GM23338 (cell line): ENCODE data around the gene MYBL2. TPM values are rescaled to one million over a fixed set of nuclear protein-coding genes. Genes with fewer than 3 reads are reported as not detected.

ENCODE experiments used
- ATAC-seq: fragments of 200-7000 bp; cut with Tn5 transposase; 3 replicates; pipeline ENCODE4 v1.9.1; 2020
- DNase-seq: peaks from one replicate; pipeline ENCODE4 v3.0.0-alpha.2; 2015; ENCODE audit warnings: low spot score
- H2AFZ ChIP-seq: fragments of 200-600 bp; sonication (generic); 2 replicates; pipeline ENCODE4 v1.8.0; 2016; ENCODE audit warnings: antibody characterized with exemption, mild to moderate bottlenecking, moderate library complexity
- H3F3A ChIP-seq: fragments of 200-600 bp; sonication (generic); replicated peaks from 2 replicates; pipeline ENCODE4 v1.8.0; 2017; ENCODE audit warnings: antibody characterized with exemption, mixed run types, low read depth
- H3K27ac ChIP-seq: fragments of 200-600 bp; sonication (generic); 2 replicates; pipeline ENCODE4 v1.6.1; 2016; ENCODE audit warnings: low read depth
- H3K27me3 ChIP-seq: fragments of 200-600 bp; sonication (generic); 2 replicates; pipeline ENCODE4 v1.8.0; 2016; ENCODE audit warnings: mild to moderate bottlenecking, mixed run types, moderate library complexity; ENCODE audit not compliant: insufficient read depth
- H3K36me3 ChIP-seq: fragments of 200-600 bp; sonication (generic); 2 replicates; pipeline ENCODE4 v1.8.0; 2016; ENCODE audit warnings: mild to moderate bottlenecking; ENCODE audit not compliant: insufficient read depth
- H3K4me1 ChIP-seq: fragments of 200-600 bp; sonication (generic); 2 replicates; pipeline ENCODE4 v1.8.0; 2016; ENCODE audit warnings: mild to moderate bottlenecking, moderate library complexity; ENCODE audit not compliant: insufficient read depth
- H3K4me2 ChIP-seq: fragments of 200-600 bp; sonication (generic); 2 replicates; pipeline ENCODE4 v1.7.1; 2017; ENCODE audit warnings: mixed run types
- H3K4me3 ChIP-seq: fragments of 200-600 bp; sonication (generic); 2 replicates; pipeline ENCODE4 v1.6.1; 2016; ENCODE audit warnings: mixed run types
- H3K79me2 ChIP-seq: fragments of 200-600 bp; sonication (generic); replicated peaks from 2 replicates; pipeline ENCODE4 v1.8.0; 2017; ENCODE audit warnings: mild to moderate bottlenecking; ENCODE audit not compliant: insufficient read depth
- H3K9me2 ChIP-seq: fragments of 200-600 bp; sonication (generic); 2 replicates; pipeline ENCODE4 v1.8.0; 2017; ENCODE audit not compliant: insufficient read depth
- H4K20me1 ChIP-seq: fragments of 200-600 bp; sonication (generic); replicated peaks from 2 replicates; pipeline ENCODE4 v1.8.0; 2017; ENCODE audit warnings: mild to moderate bottlenecking; ENCODE audit not compliant: insufficient read depth
- H3K27ac Mint-ChIP-seq: 2 replicates; pipeline ENCODE4 v1.8.0; 2020; ENCODE audit warnings: inconsistent platforms, mild to moderate bottlenecking, moderate library complexity, mixed read lengths
- H3K27me3 Mint-ChIP-seq: 3 replicates; pipeline ENCODE4 v1.8.0; 2022; ENCODE audit warnings: low read depth, mild to moderate bottlenecking, moderate library complexity, mixed read lengths, inconsistent platforms; ENCODE audit not compliant: insufficient read depth, poor library complexity
- H3K36me3 Mint-ChIP-seq: 3 replicates; pipeline ENCODE4 v1.8.0; 2021; ENCODE audit warnings: low read depth, mild to moderate bottlenecking, inconsistent platforms, moderate library complexity, mixed read lengths
- H3K4me1 Mint-ChIP-seq: 3 replicates; pipeline ENCODE4 v1.8.0; 2020; ENCODE audit warnings: mild to moderate bottlenecking, inconsistent platforms, mixed read lengths
- H3K4me3 Mint-ChIP-seq: 3 replicates; pipeline ENCODE4 v1.8.0; 2021; ENCODE audit warnings: moderate library complexity, mild to moderate bottlenecking, inconsistent platforms, mixed read lengths
- H3K9me3 Mint-ChIP-seq: 3 replicates; pipeline ENCODE4 v1.8.0; 2020; ENCODE audit warnings: moderate library complexity, mild to moderate bottlenecking, inconsistent platforms, mixed read lengths
- CREB1 ChIP-seq: fragments of 250-450 bp; sonication (Bioruptor Pico); IDR thresholded peaks from 2 replicates; pipeline ENCODE4 v1.5.0; 2020; ENCODE audit warnings: low read depth, mild to moderate bottlenecking, moderate library complexity
- CTCF ChIP-seq, 2 experiments: fragments of 200-600 bp in 1 of 2; sonication (generic) in 1 of 2; conservative IDR thresholded peaks; 2 replicates each; pipeline versions ENCODE4 v1.5.1 to v1.6.1; 2016 to 2017; ENCODE audit warnings: antibody characterized with exemption in 2 of 2, low read depth in 2 of 2, mild to moderate bottlenecking in 2 of 2, moderate library complexity in 1 of 2
- ETS1 ChIP-seq: IDR thresholded peaks from 2 replicates; pipeline ENCODE4 v1.6.1; 2016; ENCODE audit warnings: antibody characterized with exemption
- EZH2 ChIP-seq: fragments of 200-600 bp; sonication (generic); IDR thresholded peaks from one replicate; pipeline ENCODE4 v1.8.0; 2017; ENCODE audit warnings: antibody characterized with exemption, mild to moderate bottlenecking, low read depth; ENCODE audit not compliant: unreplicated experiment
- EZH2phosphoT487 ChIP-seq: fragments of 200-600 bp; sonication (generic); IDR thresholded peaks from one replicate; pipeline ENCODE4 v1.8.1; 2018; ENCODE audit warnings: antibody characterized with exemption; ENCODE audit not compliant: unreplicated experiment
- JUNB ChIP-seq: IDR thresholded peaks from one replicate; pipeline ENCODE4 v1.6.1; 2016; ENCODE audit warnings: antibody characterized with exemption; ENCODE audit not compliant: unreplicated experiment
- NANOG ChIP-seq: IDR thresholded peaks from 2 replicates; pipeline ENCODE4 v1.6.1; 2016; ENCODE audit warnings: antibody characterized with exemption, borderline replicate concordance
- POLR2AphosphoS5 ChIP-seq: IDR thresholded peaks from 2 replicates; pipeline ENCODE4 v1.6.1; 2016; ENCODE audit warnings: antibody characterized with exemption, low read depth
- REST ChIP-seq: IDR thresholded peaks from one replicate; pipeline ENCODE4 v1.6.1; 2018; ENCODE audit warnings: antibody characterized with exemption; ENCODE audit not compliant: unreplicated experiment
- STAT1 ChIP-seq: IDR thresholded peaks from one replicate; pipeline ENCODE4 v1.6.1; 2016; ENCODE audit warnings: antibody characterized with exemption; ENCODE audit not compliant: unreplicated experiment
- ZNF114 ChIP-seq: fragments of 250-450 bp; sonication (Bioruptor Pico); IDR thresholded peaks from 2 replicates; pipeline ENCODE4 v1.5.0; 2020; ENCODE audit warnings: mild to moderate bottlenecking, moderate library complexity
- ZNF331 ChIP-seq: fragments of 250-450 bp; sonication (Bioruptor Pico); IDR thresholded peaks from 2 replicates; pipeline ENCODE4 v1.5.0; 2020; ENCODE audit warnings: low read depth, mild to moderate bottlenecking, moderate library complexity
- ZNF462 ChIP-seq: fragments of 250-450 bp; sonication (Bioruptor Pico); IDR thresholded peaks from 2 replicates; pipeline ENCODE4 v1.5.0; 2020; ENCODE audit warnings: mild to moderate bottlenecking, moderate library complexity
- polyA plus RNA-seq: library from polyadenylated mRNA; unstranded; fragments of >200 nt; fragmentation: Nextera tagmentation; extraction: Ambion mirVana; gene quantifications from 2 replicates; pipeline ENCODE4 v1.2.1, GENCODE V29; 2016
- total RNA-seq: library from RNA; depleted of rRNA; stranded (reverse); fragments of >200 nt; shearing (Covaris generic); gene quantifications from 2 replicates; pipeline ENCODE4 v1.2.3, GENCODE V29; 2014

Gene MYBL2
- total and polyA plus RNA-seq, 2 experiments from 2014 or later, result 72.3 to 131 TPM

GRCh38 chr20:43731469-43731868, 64.6 kb downstream of the MYBL2 start:
- H4K20me1 ChIP-seq, result no peaks in the 10 kb centered on the region
- Mint-ChIP-seq H3K27ac (no peak overlapping the region), H3K27me3 (peaks cover 11% of the 10 kb centered on the region), H3K9me3 (no peaks in the 10 kb centered on the region), H3K36me3 (no peaks in the 10 kb centered on the region), H3K4me1 (0 out of 3 replicates have a peak, but pooled peaks cover 4% of the 10 kb centered on the region), H3K4me3 (no peak overlapping the region; the same call in 2 of the 3 replicates)
- H3K4me3 ChIP-seq, result no peak overlapping the region
- H3K4me1 ChIP-seq, result no peaks in the 10 kb centered on the region
- DNase-seq (no peak), ATAC-seq (no peak)
- TF ChIP-seq CTCF (conservative IDR thresholded peaks at IDR 0.05; ENCODE audit: low read depth in 2 of 2) (no peak), ETS1 (no peak), CREB1 (CRISPR knock-in tag) (no peak), POLR2AphosphoS5 (no peak), ZNF462 (no peak), STAT1 (no peak), ZNF114 (no peak), ZNF331 (CRISPR knock-in tag) (no peak), REST (no peak), EZH2phosphoT487 (no peak), NANOG (no peak), JUNB (no peak), EZH2 (no peak)
- no peaks in the 10 kb centered on the region for H3K36me3 ChIP-seq
- H3K27ac ChIP-seq, result no peak overlapping the region
- H2AFZ ChIP-seq, result no peak overlapping the region
- H3K9me2 ChIP-seq, result no peaks in the 10 kb centered on the region
- H3K79me2 ChIP-seq, result no peaks in the 10 kb centered on the region
- no peaks in the 10 kb centered on the region for H3K27me3 ChIP-seq
- H3F3A ChIP-seq, result no peaks in the 10 kb centered on the region
- H3K4me2 ChIP-seq, result no peak overlapping the region
